ENCODE data around the gene KCNIP4. TPM values are rescaled to one million over a fixed set of nuclear protein-coding genes. Genes with fewer than 3 reads are reported as not detected.

Gene KCNIP4
- polyA plus RNA-seq, 3 donors, result 0.09 to 0.25 TPM; not detected in 1

GRCh38 chr4:21377046-21377445 is 571.5 kb downstream of the KCNIP4 start:
- Histone ChIP-seq H3K4me3 (replicated peaks in 1 of 3; ENCODE audit: low read depth in 2 of 3, low read length in 3 of 3) (no peak overlapping the region), H3K4me1 (ENCODE audit: control insufficient read depth in 1 of 2, insufficient read depth in 2 of 2, low read length in 2 of 2) (no peaks in the 10 kb centered on the region), H3K4me2 (replicated peaks; ENCODE audit: extremely low read depth, low read length, poor library complexity, severe bottlenecking) (no peak overlapping the region), H3K9me3 (replicated peaks in 1 of 2; ENCODE audit: control insufficient read depth in 1 of 2, insufficient read depth in 1 of 2, low read length in 2 of 2) (no peaks in the 10 kb centered on the region), H3K27me3 (ENCODE audit: control insufficient read depth in 2 of 2, insufficient read depth in 2 of 2, low read length in 2 of 2) (no peaks in the 10 kb centered on the region), H2AFZ (ENCODE audit: insufficient read depth, low read depth, low read length, poor library complexity, severe bottlenecking) (no peak overlapping the region), H4K20me1 (ENCODE audit: insufficient read depth, low read length) (no peaks in the 10 kb centered on the region), H3K36me3 (replicated peaks in 1 of 2; ENCODE audit: control insufficient read depth in 1 of 2, insufficient read depth in 2 of 2, low read length in 2 of 2) (no peaks in the 10 kb centered on the region), H3K27ac (ENCODE audit: low read depth in 1 of 2, low read length in 2 of 2) (no peak overlapping the region), H3K79me2 (ENCODE audit: insufficient read depth, low read length) (no peaks in the 10 kb centered on the region), H3K9ac (ENCODE audit: insufficient read depth, low read length, poor library complexity, severe bottlenecking) (no peak overlapping the region)
- Mint-ChIP-seq H3K27ac (no peak overlapping the region), H3K4me1 (no peaks in the 10 kb centered on the region), H3K4me3 (no peak overlapping the region), H3K27me3 (ENCODE audit: low read depth in 3 of 3) (peaks cover 0 to 2% (median 0%) of the 10 kb centered on the region in 3 donors), H3K9me3 (peaks cover 0 to 7% (median 2%) of the 10 kb centered on the region in 7 donors), H3K36me3 (no peaks in the 10 kb centered on the region)
- no peak for DNase-seq
- no peak for TF ChIP-seq CTCF (IDR thresholded peaks at IDR 0.05)
- intact Hi-C loops (cut with micrococcal nuclease), result no loop called here
- WGBS (ENCODE audit: insufficient coverage), result no CpG with 5 or more reads among the region's 2 CpGs

GRCh38 chr4:21376176-21376575 is 572.4 kb downstream of the KCNIP4 start:
- no peak overlapping the region for H3K4me3 Mint-ChIP-seq
- Histone ChIP-seq H3K27me3 (ENCODE audit: control insufficient read depth in 2 of 2, insufficient read depth in 2 of 2, low read length in 2 of 2) (no peaks in the 10 kb centered on the region), H3K4me2 (replicated peaks; ENCODE audit: extremely low read depth, low read length, poor library complexity, severe bottlenecking) (no peak overlapping the region), H3K27ac (ENCODE audit: low read depth in 1 of 2, low read length in 2 of 2) (no peak overlapping the region), H4K20me1 (ENCODE audit: insufficient read depth, low read length) (no peaks in the 10 kb centered on the region), H2AFZ (ENCODE audit: insufficient read depth, low read depth, low read length, poor library complexity, severe bottlenecking) (no peak overlapping the region), H3K4me1 (ENCODE audit: control insufficient read depth in 1 of 2, insufficient read depth in 2 of 2, low read length in 2 of 2) (no peaks in the 10 kb centered on the region), H3K9ac (ENCODE audit: insufficient read depth, low read length, poor library complexity, severe bottlenecking) (no peak overlapping the region), H3K9me3 (replicated peaks in 1 of 2; ENCODE audit: control insufficient read depth in 1 of 2, insufficient read depth in 1 of 2, low read length in 2 of 2) (no peaks in the 10 kb centered on the region), H3K79me2 (ENCODE audit: insufficient read depth, low read length) (no peaks in the 10 kb centered on the region), H3K36me3 (replicated peaks in 1 of 2; ENCODE audit: control insufficient read depth in 1 of 2, insufficient read depth in 2 of 2, low read length in 2 of 2) (no peaks in the 10 kb centered on the region), H3K4me3 (replicated peaks in 1 of 3; ENCODE audit: low read depth in 2 of 3, low read length in 3 of 3) (no peak overlapping the region)
- peaks cover 0 to 5% (median 2%) of the 10 kb centered on the region in 7 donors for H3K9me3 Mint-ChIP-seq
- H3K36me3 Mint-ChIP-seq, result no peaks in the 10 kb centered on the region
- H3K27ac Mint-ChIP-seq, result no peak overlapping the region
- no peak for TF ChIP-seq CTCF (IDR thresholded peaks at IDR 0.05)
- no peak for DNase-seq
- H3K4me1 Mint-ChIP-seq, result no peaks in the 10 kb centered on the region
- intact Hi-C loops (cut with micrococcal nuclease), result no loop called here
- H3K27me3 Mint-ChIP-seq (ENCODE audit: low read depth in 3 of 3), result peaks cover 0 to 2% (median 0%) of the 10 kb centered on the region in 3 donors
- no CpG with 5 or more reads among the region's 3 CpGs for WGBS (ENCODE audit: insufficient coverage)

All from CD14-positive monocyte (primary cell).